Right ventricle myocardium inferior (tissue), 1 donor: ENCODE data around the gene PTCD2. TPM values are rescaled to one million over a fixed set of nuclear protein-coding genes. Genes with fewer than 3 reads are reported as not detected.

ENCODE experiments used
- ATAC-seq: fragments of 200-7000 bp; cut with Tn5 transposase; one replicate; pipeline ENCODE4 v1.9.1; 2020; ENCODE audit warnings: mild to moderate bottlenecking, moderate library complexity
- DNase-seq: peaks from one replicate; pipeline ENCODE4 v3.0.0; 2021; ENCODE audit errors: missing footprints
- intact Hi-C: fragments of 100-400 bp; cut with DNase I; formaldehyde crosslinking; loops from one replicate; pipeline ENCODE4 v1.11.0; 2022
- total RNA-seq: library from RNA; stranded (reverse); fragmentation: NEBNext Ultra II Directional; extraction: Animal tissue kit (Norgen Biotek cat#: 25700); gene quantifications from one replicate; pipeline ENCODE4 v1.2.1, GENCODE V29; 2021
- donor health status: DM: no; HTN: yes; CAD: no; lungs with severe emphysema.

PTCD2 gene
- total RNA-seq, 1 donor from 2014 or later = 15.5 TPM

- DNase-seq (no peak), ATAC-seq (no peak)
- intact Hi-C loops = no loop called here
Observed at GRCh38 chr5:72325566-72326305, 5.6 kb downstream of the PTCD2 start.

DNA sequence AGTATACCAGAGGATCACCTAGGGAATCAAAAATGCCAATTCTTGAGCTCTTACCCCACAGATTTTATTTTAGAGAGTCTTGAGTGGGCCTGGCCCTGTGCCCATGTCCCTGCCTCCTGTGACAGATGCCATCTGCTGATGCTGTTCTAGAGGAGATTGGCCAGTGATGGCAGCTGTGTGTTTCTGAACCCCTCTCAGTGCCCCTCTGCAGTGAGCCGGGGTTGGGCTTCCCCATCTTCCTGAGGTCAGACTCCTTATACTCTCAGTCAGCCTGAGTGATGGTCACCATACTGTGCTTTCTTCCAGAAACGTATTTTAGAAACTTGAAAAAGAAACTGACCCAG, 6.1 kb downstream of the PTCD2 start:
- ATAC-seq (no peak), DNase-seq (no peak)
- intact Hi-C loops = no loop called here

DNA sequence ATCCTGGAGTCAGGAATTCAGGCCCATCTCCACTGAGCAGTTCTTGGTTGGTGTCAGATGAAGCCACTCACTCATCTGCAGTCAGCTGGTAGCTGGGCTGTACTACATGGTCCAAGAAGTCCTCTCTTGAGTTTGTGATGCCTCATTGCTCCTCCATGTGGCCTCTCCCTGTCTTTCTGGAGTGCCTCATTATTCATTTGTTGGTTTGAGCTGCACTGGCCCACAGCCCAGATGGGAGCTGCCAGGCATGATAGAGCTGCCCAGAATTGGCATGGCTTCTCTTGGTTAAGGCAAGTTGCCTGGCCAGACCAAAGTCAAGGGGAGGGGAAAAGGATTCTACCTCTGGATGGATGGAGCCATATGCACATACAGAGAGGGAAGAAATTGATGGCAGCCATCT, 8.0 kb downstream of the PTCD2 start:
- peak; percentile 77 for DNase-seq
- intact Hi-C loops = no loop called here

GRCh38 chr5:72330712-72331111, 10.5 kb downstream of the PTCD2 start:
- DNase-seq (no peak), ATAC-seq (no peak)
- intact Hi-C loops = no loop called here

More for the DNA sequence above, 8.0 kb downstream of the PTCD2 start:
- peak; percentile 87 for ATAC-seq

GRCh38 chr5:72337159-72337558, 17.0 kb downstream of the PTCD2 start:
- peak; percentile 31 for ATAC-seq
- DNase-seq = no peak
- intact Hi-C loops = no loop called here

DNA sequence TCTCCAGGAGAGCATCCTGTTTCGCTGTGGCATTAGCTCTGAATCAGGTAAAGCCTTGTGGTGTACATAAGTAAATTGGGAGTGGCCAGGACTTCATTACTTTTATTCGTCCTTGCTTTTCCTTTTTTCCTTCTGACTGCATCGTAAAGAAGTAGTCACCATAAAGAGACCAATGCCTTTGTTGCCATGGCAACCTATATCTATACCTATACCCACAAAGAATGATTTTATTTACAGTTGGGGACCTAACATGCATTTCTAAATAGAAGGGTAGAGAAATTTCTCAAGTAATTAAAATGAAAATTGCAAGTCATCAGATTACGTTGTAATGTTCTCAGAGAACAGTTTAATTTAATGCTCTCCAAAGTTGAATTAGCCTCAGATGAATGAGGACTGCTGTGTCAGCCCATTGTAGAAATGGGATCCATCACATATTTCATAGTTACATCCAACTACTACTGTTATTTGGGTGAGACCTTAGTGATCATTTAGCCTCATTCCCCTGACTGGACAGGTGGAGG, 18.6 kb downstream of the PTCD2 start:
- intact Hi-C loops = no loop called here
- DNase-seq (no peak), ATAC-seq (no peak)

DNA sequence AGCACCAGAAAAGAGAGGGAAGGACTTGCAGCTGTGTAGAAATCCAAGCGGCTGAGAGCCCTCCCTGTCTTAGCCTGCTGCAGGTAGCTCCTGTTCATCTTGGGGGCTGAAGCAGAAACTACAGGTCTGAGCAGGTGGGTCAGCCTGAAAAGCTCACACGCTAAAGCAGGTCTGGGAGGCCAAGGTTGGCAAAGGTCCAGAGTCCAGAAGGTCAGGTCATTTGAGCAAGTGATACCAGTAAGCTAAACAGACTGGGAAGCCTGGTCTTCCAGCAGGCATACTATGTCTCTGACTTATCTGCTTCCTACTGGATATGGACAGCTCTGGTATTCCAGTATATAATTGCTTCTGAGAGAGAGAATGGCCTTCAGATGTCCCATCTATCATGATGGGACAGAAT, 26.2 kb downstream of the PTCD2 start:
- no peak for ATAC-seq
- intact Hi-C loops = no loop called here
- no peak for DNase-seq

DNA sequence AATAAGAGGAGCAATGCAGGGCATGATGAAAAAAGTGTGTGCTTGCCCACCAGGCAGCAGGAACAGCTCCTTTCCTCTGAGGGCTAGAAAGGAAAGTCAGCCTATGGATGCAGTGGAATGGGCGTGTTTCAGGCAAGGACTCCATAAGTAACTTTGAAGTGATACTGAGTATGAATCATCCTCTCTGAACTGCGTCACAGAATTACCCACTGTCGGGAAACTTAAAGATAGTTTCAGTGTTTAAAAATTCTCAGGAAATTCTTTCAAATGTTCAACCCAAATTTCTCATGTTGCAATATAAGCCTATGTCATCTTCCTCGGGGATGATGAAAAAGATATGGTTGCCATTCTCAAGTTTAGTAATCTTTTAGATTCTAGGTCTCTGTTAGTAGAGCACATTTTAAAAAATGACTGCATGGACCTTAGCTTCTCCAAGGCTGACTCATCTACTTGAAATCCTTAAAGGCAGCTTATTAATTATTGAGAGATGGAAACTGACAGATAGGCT, 27.7 kb downstream of the PTCD2 start:
- DNase-seq (no peak), ATAC-seq (no peak)
- intact Hi-C loops = no loop called here

GRCh38 chr5:72351376-72351775, 31.2 kb downstream of the PTCD2 start:
- ATAC-seq = no peak
- no peak for DNase-seq
- intact Hi-C loops = no loop called here

DNA sequence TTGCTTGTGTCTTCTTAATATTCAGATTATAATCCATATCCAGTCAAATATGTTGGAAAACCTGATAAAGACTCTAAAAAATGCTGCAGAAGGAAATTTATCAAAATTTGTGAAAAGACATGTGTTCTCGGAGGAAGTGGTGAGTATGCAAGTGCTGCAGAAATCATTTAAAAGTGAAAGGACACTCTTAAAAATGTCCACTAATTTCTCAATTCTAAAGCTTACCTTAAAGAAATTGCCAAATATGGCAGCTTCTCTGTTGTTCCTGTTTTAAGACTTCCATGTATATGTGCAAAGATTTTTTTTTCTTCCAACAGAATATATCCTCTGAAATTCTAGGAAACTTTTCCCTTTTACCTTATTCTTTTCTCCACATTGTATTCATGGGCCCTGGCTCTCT, 32.4 kb downstream of the PTCD2 start:
- ATAC-seq = no peak
- DNase-seq = no peak
- intact Hi-C loops = no loop called here

DNA sequence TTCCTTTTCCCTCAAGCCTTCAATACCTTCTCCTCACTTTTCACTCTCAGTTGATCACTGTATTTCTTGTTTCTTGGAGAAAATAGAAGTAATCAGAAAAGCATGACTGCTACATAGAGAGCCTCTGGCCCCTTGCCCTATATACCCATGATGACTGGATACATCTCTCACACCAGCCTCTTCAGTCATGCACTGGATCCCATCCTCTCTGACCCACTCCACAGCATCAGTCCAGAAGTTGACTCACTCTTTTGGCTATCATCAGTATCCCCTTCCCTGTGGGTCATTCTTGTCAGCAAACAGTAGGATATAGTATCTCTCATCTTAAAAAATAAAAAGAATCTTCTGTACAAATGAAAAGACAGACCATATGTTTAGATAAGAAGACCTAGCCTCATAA, 32.9 kb downstream of the PTCD2 start:
- DNase-seq (no peak), ATAC-seq (no peak)
- intact Hi-C loops = no loop called here

- intact Hi-C loops = no loop called here
- DNase-seq (no peak), ATAC-seq (peak; percentile 57)
Observed at GRCh38 chr5:72355706-72356299, 35.6 kb downstream of the PTCD2 start.

DNA sequence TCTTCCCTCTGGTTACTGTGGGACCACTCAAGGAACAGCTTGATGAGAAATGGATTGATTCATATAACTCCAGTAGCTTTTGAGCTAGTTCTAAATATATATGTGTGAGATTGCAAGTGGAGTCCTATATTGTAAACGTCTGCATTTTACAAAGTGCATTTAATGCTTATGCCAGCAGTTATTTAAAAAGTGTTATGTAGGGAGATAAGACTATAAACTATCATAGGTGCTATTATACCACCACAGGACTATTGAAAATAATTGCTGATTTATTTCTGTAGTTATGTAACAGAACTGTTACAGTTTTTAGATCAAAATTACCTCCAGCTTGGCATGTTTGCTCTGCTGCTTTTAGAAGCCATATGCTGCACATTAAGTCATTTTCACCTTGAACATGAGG, 36.2 kb downstream of the PTCD2 start:
- ATAC-seq (no peak), DNase-seq (no peak)
- intact Hi-C loops = no loop called here

- intact Hi-C loops = no loop called here
- ATAC-seq (no peak), DNase-seq (no peak)
Observed at GRCh38 chr5:72358925-72359324, 38.8 kb downstream of the PTCD2 start.

DNA sequence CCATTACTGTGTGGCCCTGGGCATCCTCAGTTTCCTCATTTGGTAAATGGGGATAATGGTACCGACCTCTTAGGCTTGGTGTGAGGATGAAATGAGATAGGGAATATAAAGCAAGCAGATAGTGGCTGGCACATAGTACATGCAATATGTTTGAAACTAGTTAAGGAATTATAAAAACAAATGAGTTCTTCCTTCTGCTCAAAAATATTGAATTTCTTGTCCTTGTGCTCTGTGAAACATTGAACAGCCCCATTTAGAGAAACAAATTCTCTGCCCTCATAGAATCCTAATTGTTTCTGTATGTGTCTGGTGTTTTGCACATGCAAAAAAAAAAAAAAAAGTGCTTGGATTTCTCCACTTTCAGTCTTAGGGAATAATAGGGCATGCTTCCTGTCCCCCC, 39.7 kb downstream of the PTCD2 start:
- intact Hi-C loops = no loop called here
- ATAC-seq = no peak
- DNase-seq = no peak

DNA sequence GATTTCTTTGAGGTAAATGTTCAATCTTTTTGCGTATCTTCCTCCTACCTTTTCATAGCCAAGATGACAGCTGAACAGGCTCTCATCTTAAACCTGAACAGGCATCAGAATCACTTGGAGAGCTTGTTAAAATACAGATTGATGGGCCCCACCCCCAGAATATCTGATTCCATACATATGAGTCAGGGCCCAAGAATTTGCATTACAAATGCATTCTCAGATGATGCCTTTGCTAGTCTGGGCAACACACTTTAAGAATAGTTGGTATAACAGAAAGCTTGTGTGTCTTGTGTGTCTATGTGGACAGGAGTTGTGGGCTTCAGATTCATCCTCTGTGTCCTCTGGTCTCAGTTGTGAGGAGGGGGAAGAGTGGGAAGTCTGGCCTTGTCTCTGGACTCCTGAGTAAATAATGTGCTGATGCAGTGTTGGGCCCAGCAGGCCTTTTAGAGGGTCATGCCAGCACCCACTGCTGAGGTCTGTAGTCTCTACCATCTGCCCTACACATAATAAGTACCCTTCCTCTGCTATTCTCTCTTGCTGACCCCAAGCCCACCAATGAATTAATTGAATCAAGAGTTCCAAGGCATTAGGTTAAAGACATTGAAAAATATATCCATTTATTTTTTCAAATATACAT, 43.1 kb downstream of the PTCD2 start:
- intact Hi-C loops = no loop called here
- no peak for ATAC-seq
- no peak for DNase-seq

DNA sequence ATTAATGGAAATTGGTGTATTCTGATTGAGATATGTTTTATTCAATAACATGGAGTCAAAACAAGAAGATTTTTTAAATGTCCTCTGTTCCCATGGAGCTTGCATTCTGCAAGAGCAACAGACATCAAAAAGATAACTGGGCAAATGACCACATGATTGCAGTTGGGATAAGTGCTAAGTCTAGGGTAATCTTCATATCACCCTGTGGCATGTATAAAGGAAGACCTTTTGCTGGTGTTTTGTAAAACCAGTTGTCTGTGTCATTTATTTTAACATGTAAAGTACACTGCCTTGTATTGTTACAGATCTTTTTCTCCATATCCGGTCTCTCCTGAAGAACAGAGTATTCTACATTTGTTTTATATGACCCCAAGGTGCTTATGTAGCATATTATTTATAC, 44.0 kb downstream of the PTCD2 start:
- ATAC-seq (no peak), DNase-seq (no peak)
- intact Hi-C loops = no loop called here

DNA sequence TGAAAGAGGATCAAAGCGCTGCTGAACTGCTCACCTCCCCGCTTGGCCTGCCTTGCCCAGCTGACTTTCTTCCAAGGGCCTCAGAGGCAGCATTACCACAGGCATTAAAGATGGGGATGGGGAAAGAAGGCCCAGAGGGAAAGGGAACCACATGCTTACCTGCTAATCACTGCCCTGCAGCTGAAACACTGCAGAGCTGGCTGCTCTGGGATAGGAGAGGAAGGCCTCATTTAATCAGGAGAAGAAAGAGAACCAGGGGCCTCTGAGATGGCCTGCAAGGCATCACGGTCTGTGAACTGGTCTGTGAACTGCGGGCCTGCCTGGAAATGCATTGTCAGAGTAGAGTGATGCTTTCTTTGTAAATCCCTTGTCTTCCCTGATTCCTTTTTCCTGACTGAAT, 44.8 kb downstream of the PTCD2 start:
- DNase-seq (no peak), ATAC-seq (no peak)
- intact Hi-C loops = loop anchor here (5.0 kb wide), 1 partner anchor 87 kb away; no protein-coding TSS in a partner anchor

- ATAC-seq = peak; percentile 90
- intact Hi-C loops = loop anchor here (1.0 to 5.0 kb wide), 3 partner anchors 86 to 450 kb away; partner anchors contain the start of gene TNPO1
- DNase-seq = no peak
Observed at GRCh38 chr5:72366324-72366976, 46.3 kb downstream of the PTCD2 start.
